ENCODE data around the gene ENO1.

ENO1 gene

GRCh38 chr1:8878448-8878697, at the start of gene ENO1:
TSS of gene ENO1 (minus strand) at chr1:8878686. CDS start at chr1:8874908, 3,778 bp downstream.
- no peak for TF ChIP-seq GATA3 (IDR thresholded peaks at IDR 0.05; ENCODE audit: low read depth, low read length)
- no peak for TF ChIP-seq GATA2 (IDR thresholded peaks at IDR 0.05; ENCODE audit: low read depth, low read length)

GRCh38 chr1:8926707-8927694, 48.5 kb upstream of the ENO1 start:
- TF ChIP-seq GATA2 (IDR thresholded peaks at IDR 0.05; ENCODE audit: low read depth, low read length), result no peak
- TF ChIP-seq GATA3 (IDR thresholded peaks at IDR 0.05; ENCODE audit: low read depth, low read length), result no peak

DNA sequence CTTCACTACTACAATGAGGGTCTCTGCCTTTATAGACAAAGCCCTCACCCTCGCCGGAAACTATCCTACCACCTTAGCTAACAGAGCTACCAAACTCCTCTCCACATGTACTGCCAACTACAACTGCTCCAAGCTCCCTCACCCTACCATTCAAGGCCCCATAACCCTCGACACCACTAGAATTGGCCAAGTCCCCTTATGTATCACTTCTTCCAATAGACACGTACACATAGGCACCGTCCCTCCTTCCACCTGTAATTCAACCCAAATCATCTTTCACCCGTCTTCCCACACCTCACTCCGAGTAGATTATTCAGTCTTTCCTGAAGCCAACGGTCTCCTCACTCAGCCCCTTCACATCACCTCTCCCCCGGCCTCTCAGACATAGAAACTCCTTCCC, 47.5 kb upstream of the ENO1 start:
- TF ChIP-seq GATA3 (IDR thresholded peaks at IDR 0.05; ENCODE audit: low read depth, low read length) (no peak), GATA2 (IDR thresholded peaks at IDR 0.05; ENCODE audit: low read depth, low read length) (no peak)

GRCh38 chr1:8925406-8925805, 46.9 kb upstream of the ENO1 start:
- no peak for TF ChIP-seq GATA3 (IDR thresholded peaks at IDR 0.05; ENCODE audit: low read depth, low read length)

- no peak for TF ChIP-seq GATA2 (IDR thresholded peaks at IDR 0.05; ENCODE audit: low read depth, low read length)
- no peak for TF ChIP-seq GATA3 (IDR thresholded peaks at IDR 0.05; ENCODE audit: low read depth, low read length)
These were observed 44.5 kb upstream of the ENO1 start for GRCh38 chr1:8922962-8923361.

- peak; percentile 40; the same call in 1 of the 2 replicates for TF ChIP-seq GATA2 (IDR thresholded peaks at IDR 0.05; ENCODE audit: low read depth, low read length)
- no peak for TF ChIP-seq GATA3 (IDR thresholded peaks at IDR 0.05; ENCODE audit: low read depth, low read length)
These were observed 37.0 kb upstream of the ENO1 start for GRCh38 chr1:8915446-8915845.

GRCh38 chr1:8914466-8914865, 36.0 kb upstream of the ENO1 start:
- no peak for TF ChIP-seq GATA2 (IDR thresholded peaks at IDR 0.05; ENCODE audit: low read depth, low read length)
- TF ChIP-seq GATA3 (IDR thresholded peaks at IDR 0.05; ENCODE audit: low read depth, low read length), result no peak

DNA sequence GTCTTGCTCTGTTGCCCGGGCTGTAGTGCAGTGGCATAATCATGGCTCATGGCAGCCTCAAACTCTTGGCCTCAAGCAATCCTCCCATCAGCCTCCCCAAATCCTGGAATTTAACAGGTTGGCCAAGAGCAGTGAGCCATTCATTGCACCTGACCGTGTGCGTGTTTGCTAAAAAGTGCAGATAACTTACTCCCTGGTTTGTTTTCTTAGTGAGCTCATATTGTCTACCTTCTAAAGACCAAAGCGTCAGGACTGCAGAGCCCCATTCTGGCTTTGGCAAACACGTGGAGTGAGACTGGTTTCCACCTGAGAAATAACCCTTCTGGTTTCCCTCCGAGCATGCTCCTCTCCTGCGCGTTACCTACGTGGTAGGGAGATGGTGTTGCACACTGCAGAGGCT, 35.0 kb upstream of the ENO1 start:
- TF ChIP-seq GATA2 (IDR thresholded peaks at IDR 0.05; ENCODE audit: low read depth, low read length) (no peak), GATA3 (IDR thresholded peaks at IDR 0.05; ENCODE audit: low read depth, low read length) (no peak)

DNA sequence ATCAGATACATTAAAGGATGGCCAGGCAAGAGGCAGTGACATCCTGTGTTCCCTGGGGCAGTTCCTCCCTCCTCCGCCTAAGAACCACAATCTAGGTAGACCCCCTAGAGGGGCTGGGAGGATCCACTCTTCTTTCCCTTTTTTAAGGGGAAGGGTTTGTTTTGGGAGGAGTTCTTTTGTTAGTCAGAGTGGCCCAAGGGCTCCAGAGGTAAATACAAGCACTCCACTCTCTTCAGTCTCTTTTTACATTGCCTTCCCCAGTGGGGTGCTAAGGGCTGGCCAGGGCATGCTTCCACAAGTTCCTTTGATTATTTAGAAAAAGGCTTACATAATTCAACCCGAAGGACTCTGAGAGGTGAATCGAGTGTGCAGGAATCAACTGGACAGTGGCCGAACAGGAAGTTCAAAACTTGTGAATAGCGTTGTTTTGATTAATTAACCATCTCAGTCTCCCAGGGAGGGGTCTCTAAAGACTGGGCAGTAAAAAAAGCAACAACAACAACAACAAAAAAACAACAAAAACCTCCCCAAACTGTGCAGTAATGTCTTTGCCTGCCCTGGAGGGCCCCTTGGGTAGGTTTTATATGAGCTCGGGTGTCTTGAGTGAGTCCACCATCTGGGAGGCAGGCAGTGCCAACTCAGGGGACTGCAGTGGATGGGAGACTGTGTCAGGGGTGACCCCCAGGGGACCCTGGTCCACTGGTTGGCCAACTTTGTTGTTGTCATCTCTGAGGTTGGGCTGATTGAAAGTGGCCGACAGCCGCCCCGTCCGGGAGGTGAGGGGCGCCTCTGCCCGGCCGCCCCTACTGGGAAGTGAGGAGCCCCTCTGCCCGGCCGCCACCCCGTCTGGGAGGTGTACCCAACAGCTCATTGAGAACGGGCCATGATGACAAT, 33.2 kb upstream of the ENO1 start:
- TF ChIP-seq GATA2 (IDR thresholded peaks at IDR 0.05; ENCODE audit: low read depth, low read length), result no peak
- no peak for TF ChIP-seq GATA3 (IDR thresholded peaks at IDR 0.05; ENCODE audit: low read depth, low read length)

GRCh38 chr1:8910914-8911313, 32.4 kb upstream of the ENO1 start:
- TF ChIP-seq GATA2 (IDR thresholded peaks at IDR 0.05; ENCODE audit: low read depth, low read length), result no peak
- no peak for TF ChIP-seq GATA3 (IDR thresholded peaks at IDR 0.05; ENCODE audit: low read depth, low read length)

DNA sequence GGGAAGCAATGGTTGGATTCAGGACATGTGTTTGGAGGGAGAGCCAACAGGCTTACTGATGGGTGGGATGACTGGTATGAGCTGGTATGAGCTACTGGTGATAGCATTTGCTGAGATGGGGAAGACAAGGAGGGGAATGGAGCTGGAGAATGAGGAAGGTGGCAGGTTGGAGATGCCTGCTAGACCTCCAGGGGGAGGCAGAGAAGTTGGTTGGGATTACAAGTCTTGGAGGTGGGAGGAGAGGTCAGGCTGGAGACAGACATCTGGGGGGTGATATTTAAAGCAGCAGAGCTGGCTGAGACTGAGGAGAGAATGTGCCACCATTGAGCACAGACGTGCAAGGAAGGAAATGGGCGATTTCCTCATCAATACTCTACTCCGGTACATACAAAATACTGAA, 31.8 kb upstream of the ENO1 start:
- TF ChIP-seq GATA2 (IDR thresholded peaks at IDR 0.05; ENCODE audit: low read depth, low read length) (no peak), GATA3 (IDR thresholded peaks at IDR 0.05; ENCODE audit: low read depth, low read length) (no peak)

DNA sequence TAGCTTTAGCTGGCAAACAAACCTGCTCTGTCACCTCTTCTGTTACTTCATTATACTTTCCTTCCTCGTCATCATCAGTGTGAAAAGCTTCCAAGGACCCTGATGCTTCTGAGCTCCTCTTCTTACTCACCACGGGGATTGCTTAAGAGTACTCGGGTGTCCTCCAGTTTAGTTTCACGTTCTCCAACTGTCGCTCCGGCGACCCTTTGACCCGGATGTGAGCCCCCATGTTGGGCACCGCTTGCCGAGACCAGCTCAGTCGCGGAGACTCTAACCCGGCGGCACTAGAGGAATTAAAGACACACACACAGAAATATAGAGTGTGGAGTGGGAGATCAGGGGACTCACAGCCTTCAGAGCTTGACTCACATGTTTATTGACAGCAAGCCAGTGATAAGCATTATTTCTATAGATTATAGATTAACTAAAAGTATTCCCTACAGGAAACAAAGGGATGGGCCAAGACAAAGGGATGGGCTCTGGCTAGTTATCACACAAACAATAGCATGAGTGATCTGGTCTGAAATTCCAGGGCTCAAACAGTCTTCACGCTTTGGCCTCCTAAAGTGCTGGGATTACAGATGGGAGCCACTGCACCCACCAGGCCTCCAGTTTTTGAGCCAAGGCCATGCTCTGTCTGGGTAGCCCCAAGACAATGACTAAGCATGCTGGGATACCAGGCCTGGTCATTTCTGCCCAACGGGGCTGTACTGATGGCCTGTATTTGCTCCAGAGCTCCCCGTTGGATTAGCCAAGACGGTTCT, 30.1 kb upstream of the ENO1 start:
- TF ChIP-seq GATA2 (IDR thresholded peaks at IDR 0.05; ENCODE audit: low read depth, low read length) (no peak), GATA3 (IDR thresholded peaks at IDR 0.05; ENCODE audit: low read depth, low read length) (no peak)

DNA sequence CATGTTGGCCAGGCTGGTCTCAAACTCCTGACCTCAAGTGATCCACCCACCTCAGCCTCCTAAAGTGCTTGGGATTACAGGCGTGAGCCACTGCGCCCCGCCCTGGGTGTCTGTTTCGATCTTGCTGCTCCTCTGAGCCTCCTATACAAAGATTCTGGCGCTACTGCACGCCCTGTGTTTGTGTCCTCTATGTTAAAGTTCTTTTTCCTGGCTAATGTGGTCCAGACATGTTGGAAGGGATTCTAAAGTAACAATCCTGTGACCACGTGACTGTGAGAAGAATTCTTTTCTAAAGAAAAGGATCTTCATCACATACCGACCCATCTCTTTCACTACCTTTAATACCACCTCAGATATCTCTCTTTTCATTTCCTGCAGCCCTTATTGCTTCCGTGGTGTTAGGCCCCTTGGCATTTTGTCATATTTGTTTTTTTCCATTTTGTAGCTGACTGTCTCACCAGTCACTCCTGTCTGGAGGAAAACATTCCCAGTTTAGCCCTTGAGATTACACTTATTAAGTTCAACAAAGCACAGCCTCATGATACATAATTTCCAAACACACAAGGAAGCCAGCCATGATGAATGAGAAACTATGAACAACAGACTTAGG, 27.2 kb upstream of the ENO1 start:
- no peak for TF ChIP-seq GATA2 (IDR thresholded peaks at IDR 0.05; ENCODE audit: low read depth, low read length)
- TF ChIP-seq GATA3 (IDR thresholded peaks at IDR 0.05; ENCODE audit: low read depth, low read length), result no peak

All from SH-SY5Y (cell line).